Measurements from ENCODE around the gene COL11A1.
"Not testable (repeated sequence)": the region's sequence is repeated elsewhere in the genome, so short reads cannot be mapped to it uniquely, and the experiment has no call there.

COL11A1 gene

GRCh38 chr1:102833151-102833550 lies 275.2 kb downstream of the COL11A1 start:
- DNase-seq: peak; percentile 35

GRCh38 chr1:102826706-102827105 lies 281.6 kb downstream of the COL11A1 start:
- DNase-seq: not testable (repeated sequence)
